ENCODE data around the gene CFAP90.

Gene CFAP90

DNA sequence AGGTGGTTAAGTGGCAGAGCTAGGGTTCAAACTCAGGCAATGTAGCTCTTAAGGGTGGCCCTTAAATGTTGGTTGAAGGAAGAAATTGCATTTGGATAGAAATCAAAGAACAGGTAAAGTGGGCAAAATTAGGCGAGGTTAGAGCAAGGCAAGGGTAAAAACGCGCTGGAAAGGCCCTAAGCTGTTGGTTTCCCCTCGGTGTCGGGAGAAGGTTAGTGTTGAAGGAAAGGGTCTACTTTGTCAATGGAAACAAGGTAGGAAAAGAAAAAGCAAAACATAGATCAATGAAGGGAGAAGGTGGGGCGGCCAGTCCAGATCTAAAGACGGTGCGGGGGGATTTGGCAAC is 17.5 kb upstream of the CFAP90 start:
- DNase-seq (ENCODE audit: low read depth in 2 of 2, low spot score in 1 of 2), result no peak

DNA sequence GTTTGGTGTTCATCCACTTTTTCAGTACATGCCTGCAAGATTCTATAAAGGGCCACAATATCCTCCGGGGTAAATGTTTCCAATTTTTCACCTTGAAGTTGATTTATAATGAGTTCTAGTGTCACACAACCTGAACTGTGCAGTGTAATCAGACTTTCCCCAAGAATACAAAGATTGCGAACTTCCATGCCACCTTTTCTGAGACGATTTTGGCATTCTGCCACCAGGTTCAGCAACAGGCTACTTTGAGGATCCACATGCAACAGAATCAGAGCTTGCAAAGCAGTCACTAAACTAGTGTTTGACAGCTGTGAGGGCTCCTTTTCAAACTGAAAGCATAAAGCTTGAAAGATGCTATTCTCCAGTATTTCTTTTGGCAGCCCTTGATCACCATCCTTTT is 16.3 kb upstream of the CFAP90 start:
- no peak for DNase-seq (ENCODE audit: low read depth in 2 of 2, low spot score in 1 of 2)

DNA sequence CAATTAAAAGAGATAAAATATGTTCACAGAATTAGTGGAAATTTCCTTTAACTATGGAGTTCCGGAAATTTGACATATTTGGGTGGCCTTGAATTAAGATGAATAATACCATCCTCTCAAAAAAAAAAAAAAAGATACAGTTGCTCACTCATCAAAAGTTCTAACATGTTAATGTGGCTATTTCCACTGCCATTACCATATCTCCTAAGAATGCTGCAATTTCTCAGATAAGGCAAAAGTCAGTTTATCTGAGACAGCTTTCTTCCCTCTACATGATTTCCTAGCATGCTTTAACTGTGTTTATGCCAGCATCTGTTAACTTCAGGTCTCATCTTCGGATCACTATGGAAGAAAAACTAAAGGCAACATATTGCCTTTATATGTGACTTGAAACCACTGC is 15.3 kb upstream of the CFAP90 start:
- DNase-seq (ENCODE audit: low read depth in 2 of 2, low spot score in 1 of 2), result no peak

DNA sequence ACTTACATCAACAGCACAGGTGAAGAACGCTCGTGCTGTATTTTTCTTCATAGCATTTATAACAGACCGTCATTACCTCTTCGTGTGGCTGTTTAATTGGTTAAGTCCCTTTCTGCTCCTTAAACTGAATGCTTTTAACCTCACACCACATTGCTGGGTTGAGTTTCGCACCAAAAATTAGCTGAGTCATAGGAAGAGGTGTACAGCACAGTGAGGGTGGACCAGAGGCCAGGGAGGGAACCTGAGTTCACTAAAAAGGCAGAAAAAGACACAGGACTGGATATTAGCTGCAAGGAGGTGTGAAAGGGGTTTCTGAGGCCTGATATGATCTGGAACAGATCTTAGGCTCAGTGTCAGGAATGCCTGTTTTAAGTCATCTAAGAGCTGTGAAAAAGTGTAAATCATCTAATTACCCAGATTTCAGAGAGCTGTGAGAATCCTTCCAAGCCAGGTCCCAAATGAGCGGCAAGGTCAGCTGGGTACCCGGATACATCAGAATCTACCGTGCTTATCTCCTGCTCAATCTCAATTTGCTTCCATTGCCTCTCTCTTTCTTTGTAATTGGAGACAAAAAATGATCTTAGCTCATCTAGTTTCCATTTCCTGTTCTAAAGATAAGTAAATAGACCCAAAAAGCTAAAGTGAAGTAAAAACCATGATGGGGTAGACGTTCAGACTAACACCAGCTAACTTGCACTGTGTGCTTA is 7.1 kb upstream of the CFAP90 start:
- no peak for DNase-seq (ENCODE audit: low read depth in 2 of 2, low spot score in 1 of 2)

DNA sequence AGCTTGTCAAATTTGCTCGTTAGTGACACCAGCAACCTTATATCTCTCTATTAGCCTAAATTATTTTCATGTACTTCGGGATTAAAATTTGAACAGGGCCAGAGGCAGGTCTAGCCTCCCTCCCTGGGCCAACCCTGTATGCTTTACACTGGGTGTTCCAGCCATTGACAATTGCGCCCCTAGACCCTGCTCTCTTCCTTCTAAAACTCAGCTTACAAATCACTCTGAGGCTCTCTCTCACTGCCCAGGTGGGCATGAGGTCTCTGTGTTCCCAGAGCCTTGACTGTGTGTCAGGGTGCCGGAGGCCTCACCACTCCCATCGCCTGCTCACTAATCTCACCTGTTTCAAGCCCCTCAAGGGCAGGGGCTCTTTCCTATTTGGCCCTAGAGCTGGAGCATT is 6.4 kb upstream of the CFAP90 start:
- no peak for DNase-seq (ENCODE audit: low read depth in 2 of 2, low spot score in 1 of 2)

DNA sequence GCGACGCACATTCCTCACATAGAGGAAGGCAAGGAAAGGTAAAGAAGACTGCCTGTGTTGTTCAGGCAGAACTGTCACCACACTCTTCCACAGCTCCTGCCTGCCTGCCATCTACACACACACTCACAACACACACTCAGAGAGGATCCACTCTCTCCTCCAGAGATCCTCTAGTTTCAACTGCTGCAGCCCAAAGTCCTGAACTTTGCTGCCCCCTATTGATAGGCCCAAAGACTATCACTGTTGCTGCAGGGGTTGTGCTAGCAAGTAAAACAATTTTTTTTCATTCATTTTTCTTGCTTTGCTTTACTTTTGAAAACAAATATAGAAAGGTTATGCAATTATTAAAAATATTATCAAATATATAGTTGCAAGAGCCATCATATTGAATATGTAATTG is 5.9 kb upstream of the CFAP90 start:
- DNase-seq (ENCODE audit: low read depth in 2 of 2, low spot score in 1 of 2), result no peak

DNA sequence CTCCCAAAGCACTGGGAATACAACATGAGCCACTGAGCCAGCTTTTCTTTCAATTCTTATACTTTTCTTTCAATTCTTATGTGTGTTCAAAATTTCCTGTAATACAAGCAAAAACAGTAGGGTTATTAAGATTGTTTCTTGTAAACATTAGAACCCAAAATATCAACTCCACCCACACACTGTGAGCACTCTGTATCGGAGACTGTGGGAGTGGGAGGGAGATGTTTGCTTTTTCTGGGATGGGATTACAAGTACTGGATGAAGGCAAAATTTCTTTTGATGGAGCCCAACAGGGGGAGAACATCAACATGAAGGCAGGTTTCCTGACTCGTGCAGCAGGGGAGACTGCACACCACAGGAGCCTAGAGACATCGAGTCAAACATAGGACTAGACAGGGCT is 4.7 kb upstream of the CFAP90 start:
- no peak for DNase-seq (ENCODE audit: low read depth in 2 of 2, low spot score in 1 of 2)

DNA sequence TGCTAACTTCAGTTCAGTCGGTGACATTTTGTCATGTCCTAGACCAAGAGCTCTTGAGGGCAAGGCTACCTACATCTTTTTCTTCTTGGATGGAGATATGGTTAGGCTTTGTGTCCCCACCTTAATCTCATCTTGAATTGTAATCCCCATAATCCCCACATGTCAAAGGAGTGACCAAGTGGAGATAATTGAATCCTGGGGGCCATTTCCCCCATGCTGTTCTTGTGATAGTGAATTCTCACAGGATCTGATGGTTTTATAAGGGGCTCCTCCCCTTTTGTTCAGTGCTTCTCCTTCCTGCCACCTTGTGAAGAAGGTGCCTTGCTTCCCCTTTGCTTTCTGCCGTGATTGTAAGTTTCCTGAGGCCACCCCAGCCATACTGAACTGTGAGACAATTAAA is 2.1 kb upstream of the CFAP90 start:
- no peak for DNase-seq (ENCODE audit: low read depth in 2 of 2, low spot score in 1 of 2)

DNA sequence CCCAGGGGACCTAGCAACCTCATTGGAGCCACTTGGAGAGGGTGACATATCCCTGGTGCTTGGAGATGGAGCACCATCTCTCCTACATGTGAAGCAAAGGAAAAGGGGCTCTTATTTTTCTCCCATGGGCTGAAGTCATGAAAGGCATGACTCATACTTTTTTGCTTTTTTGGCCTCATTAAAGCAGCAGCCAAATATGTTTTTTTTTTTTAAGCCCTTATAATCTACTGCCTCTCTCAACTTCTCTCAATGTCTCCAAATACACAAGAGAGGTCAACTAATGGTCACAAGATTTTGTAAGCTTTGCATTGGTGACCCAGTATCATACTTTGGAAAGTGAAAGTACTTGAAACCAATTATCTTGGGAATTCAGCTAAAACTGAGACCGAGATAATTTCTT is 1.6 kb upstream of the CFAP90 start:
- DNase-seq (ENCODE audit: low read depth in 2 of 2, low spot score in 1 of 2), result no peak

DNA sequence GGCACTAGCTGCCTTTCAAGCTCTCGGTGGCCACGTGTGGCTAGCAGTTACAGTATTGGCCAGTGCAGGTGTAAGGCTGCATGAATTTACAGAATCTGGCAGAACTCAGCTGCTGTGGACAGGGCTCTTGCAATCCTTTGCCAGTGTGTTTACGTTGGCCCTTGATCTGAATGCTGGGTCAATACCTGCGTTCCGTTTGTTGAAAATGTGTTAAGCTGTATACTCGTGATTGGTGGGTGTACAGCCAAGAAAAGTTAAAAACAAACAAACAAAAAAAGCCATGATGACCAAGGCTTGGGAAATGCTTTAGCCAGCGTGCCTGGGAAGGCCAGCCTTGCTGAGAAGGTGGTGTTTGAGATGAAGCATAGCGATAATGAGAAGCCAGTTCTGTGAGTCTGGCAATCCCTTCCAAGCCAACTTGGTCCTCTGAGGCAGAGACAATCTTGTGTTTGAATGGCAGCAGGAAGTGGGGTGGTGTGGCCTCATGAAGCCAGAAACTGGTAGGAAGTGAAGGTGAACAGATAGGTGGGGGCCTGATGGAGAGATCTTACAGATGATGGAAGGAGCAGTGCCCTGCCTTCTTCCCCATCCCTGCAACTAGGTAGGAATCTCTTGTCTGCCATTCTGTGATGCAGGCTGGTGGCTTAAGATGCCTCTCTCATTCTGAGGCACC is 820 bp upstream of the CFAP90 start:
- DNase-seq (ENCODE audit: low read depth in 2 of 2, low spot score in 1 of 2), result no peak

DNA sequence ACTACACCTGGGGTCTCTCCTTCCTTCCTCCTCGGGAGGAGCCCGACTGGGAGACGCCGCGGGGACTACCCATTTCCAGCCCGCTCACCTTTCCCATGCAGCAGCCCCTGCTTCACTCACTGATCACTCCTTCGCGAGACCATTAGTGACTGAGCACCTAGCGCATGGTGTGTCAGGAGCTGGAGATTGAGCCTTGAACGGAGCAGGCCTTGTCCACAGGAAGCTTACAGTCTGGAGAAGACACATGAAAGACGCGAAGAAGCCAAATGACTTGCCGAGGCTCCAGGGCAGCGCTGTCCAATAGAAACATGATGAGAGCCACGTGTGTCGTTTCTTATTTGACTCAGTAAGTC is 283 bp upstream of the CFAP90 start:
- no peak for DNase-seq (ENCODE audit: low read depth in 2 of 2, low spot score in 1 of 2)

DNA sequence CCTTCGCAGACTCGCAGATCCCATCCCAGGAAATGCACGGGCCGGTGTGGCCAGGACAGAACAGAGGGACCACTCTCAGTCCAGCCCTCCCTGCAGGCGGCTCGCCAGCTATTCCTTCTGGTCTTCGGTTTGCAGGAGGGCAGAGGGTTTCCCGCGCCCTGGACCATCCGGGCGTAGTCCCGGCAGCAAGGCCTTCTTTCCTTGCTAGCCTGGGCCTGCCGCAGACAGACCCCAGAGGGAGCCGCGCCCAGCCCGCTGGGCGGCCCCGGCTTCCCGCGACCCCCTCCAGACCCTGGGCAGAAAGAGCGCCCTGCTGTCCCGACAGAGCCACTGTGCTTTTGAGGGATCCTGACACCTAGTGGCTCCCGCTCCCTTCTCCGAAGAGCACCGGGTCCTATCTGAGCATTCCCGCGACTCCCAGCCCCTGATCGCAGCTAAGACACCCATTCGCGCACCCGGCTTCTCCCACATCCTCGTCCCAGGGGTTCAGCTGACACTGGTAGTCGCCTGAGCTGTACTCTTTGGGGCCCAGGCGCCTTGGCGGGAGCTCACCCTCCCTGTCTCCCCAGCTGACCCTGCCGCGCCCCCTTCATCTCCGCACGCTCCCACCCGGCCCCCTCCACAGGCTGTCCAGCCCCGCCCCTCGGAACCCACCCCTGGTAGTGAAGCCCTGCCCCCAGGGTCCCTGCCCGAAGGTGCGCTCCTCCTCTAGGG is 1.1 kb downstream of the CFAP90 start:
- DNase-seq (ENCODE audit: low read depth in 2 of 2, low spot score in 1 of 2), result no peak

DNA sequence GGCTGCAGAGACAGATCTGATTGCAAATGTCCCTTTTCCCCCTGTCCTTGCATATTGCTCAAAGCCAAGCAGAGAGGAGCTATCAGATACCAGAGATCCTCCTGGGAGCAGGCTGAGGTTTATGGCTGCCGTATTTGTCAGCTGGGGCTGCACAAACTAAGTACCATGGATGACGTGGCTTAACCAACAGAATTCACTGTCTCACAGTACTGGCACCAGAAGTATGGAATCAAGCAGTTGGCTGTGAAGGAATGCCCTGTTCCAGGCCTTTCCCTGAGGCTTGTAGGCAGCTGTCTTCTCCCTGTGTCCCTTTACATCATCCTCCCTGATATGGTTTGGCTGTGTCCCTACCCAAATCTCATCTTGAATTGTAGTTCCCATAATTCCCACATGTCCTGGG is 2.6 kb downstream of the CFAP90 start:
- DNase-seq (ENCODE audit: low read depth in 2 of 2, low spot score in 1 of 2), result no peak

DNA sequence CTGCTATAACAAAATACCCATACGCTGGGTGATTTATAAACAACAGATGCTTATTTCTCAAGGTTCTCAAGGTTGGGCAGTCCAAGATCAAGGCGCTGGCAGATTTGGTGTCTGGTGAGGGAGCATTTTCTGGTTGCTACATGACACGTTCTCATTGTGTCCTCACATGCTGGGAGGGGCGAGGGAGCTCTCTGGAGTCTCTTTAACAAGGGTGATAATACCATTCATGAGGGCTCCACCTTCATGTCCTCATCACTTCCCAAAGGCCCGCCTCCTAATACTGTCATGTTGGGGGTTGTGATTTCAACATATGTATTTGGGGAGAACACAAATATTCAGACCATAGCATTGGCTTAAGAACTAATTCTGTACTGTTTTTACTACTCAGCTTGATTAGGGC is 4.6 kb downstream of the CFAP90 start:
- DNase-seq (ENCODE audit: low read depth in 2 of 2, low spot score in 1 of 2), result no peak

DNA sequence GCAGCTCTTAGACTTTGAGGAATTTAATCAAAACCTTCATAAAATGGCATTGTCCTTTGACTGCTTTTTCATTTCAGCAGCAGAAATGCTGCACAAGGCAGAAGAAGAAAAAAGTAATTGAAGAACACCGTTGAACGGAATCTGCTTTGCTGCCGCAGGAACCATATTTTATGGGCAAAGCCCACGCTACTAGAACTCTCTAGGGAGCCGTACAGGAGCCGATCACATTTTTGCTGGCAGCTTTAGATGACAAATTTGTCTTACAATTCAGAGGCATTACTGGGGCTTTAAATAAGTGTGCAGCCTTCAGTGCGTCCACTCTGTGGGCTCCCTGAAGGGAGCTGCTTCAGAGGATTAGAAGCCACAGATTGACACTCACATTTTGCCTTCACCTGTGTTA is 5.4 kb downstream of the CFAP90 start:
- no peak for DNase-seq (ENCODE audit: low read depth in 2 of 2, low spot score in 1 of 2)

DNA sequence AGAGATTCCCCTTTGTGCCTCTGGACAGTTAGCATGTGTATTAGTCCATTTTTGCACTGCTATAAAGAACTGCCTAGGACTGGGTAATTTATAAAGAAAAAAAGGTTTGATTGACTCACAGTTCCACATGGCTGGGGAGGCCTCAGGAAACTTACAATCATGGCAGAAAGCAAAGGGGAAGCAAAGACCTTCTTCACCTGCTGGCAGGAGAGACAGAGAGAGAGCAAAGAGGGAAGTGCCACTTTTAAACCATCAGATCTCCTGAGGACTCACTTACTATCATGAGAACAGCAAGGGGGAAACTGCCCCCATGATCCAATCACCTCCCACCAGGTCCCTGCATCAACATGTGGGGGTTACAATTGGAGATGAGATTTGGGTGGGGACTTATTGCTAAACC is 6.0 kb downstream of the CFAP90 start:
- DNase-seq (ENCODE audit: low read depth in 2 of 2, low spot score in 1 of 2), result no peak

DNA sequence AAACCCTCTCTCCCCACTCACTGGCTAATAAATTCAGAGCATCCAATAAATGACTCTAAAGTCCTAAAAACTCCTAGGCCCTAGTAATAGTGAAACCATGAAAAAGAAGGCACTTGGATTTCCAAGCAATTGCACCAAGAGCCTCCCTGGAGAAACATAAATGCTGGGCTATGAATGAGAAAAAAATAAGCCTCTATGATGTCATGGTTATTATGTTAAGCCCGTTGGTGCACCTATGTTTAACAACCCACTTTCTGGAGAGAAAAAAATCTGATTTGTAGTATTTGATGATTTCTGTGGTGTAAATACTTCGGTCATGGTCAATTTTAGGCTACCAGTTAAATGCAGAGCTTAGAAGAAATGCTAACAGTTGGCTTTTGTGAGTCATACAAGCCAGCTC is 8.4 kb downstream of the CFAP90 start:
- no peak for DNase-seq (ENCODE audit: low read depth in 2 of 2, low spot score in 1 of 2)

DNA sequence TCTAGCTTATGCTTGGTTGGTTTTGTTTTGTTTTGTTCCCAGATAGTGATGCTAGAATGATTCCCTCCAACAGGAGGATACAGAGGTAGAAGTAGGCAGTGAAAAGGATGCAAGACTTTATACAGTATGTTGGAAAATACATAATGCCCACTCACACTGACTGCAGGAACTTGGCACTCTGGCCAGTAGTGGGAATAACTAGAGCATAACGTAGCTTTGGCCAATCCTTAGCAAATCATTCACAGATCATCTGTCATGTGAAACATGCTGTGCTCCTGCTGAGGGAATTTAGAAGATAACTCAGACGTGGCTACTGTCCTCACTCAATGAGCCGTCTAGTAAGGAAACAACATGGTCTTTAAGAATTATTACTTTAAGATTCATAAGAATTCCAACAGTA is 13.5 kb downstream of the CFAP90 start:
- DNase-seq (ENCODE audit: low read depth in 2 of 2, low spot score in 1 of 2), result no peak

DNA sequence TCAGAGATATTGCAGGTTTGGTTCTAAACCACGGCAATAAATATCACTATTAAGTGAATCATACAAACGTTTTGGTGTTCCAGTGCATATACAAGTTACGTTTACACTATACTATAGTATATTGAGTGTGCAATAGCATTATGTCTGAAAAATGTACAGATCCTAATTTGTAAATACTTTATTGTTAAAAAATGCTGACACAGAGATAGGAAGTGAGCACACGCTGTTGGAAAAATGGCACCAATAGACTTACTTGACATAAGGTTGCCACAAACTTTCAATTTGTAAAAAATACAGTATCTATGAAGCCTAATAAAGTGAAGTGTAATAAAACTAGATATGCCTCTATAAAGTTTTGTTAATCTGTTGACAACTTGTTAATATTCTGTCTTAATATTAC is 16.0 kb downstream of the CFAP90 start:
- DNase-seq (ENCODE audit: low read depth in 2 of 2, low spot score in 1 of 2), result no peak

DNA sequence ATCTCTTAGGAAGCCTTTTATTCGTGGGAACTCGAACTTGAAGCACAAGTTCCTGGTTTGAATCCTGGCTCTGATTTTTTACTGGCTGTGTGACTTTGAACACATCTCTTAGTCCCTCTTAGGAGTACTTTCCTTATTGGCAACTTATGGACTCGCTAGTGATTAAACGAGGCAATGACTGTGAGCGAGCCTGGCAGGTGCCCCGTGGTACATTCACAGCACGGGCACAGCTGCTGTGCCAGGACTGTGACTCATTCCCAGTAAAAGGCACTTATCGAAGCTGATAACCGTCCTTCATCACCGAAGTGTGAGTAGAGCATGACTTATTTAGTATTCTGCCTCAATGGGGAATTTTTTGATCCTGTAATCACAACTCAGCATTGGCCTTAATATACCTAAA is 22.7 kb downstream of the CFAP90 start:
- no peak for DNase-seq (ENCODE audit: low read depth in 2 of 2, low spot score in 1 of 2)

DNA sequence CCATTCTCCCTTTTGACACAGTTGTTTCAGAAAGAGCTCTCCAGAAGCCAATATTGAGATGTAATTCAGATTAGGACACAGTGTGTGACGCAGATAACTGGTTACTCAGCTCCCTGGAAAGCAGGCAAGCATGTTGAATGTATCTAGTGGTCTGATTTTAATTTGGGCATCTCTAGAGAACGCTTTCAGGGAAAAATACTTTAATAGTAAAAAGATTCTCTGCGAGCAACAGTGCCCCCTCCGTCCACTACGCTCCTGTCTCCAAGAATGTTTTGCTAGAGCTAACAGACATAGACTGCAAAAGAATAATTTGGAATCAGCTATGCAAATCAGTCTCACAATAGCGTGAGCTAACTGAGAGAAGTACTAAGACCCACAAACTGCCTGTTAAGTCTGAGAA is 23.3 kb downstream of the CFAP90 start:
- no peak for DNase-seq (ENCODE audit: low read depth in 2 of 2, low spot score in 1 of 2)

DNA sequence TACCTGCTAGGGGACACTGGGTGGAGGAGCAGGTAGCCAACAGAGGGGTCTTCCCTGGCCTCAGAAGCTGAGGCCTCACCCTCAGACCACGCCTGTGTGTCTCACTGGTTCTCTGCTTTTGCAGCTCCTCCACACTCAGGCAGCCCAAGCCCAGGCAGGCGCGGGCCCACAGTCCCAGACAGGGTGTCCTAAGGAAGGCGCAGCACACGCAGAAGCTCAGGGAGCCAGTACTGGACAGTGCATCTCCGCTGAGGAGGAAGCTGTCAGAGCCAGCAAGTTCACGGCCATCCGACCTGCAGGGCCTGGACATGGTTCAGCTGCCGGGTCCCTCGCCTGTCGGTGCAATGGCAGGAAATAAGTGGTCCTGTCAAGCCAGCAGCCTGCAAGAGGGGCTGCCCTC is 25.3 kb downstream of the CFAP90 start:
- DNase-seq (ENCODE audit: low read depth in 2 of 2, low spot score in 1 of 2), result no peak

DNA sequence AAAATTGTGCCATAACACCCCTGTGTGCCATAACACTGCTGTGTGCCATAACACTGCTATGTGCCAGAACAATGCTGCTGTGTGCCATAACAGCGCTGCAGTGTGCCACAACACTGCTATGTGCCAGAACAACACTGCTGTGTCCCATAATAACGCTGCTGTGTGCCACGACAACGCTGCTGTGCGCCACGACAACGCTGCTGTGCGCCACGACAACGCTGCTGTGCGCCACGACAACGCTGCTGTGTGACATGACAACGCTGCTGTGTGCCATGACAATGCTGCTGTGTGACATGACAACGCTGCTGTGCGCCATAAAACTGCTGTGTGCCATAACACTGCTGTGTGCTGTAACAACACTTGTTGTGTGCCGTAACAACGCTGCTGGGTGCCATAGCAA is 25.9 kb downstream of the CFAP90 start:
- no peak for DNase-seq (ENCODE audit: low read depth in 2 of 2, low spot score in 1 of 2)
